ENCODE results near the gene RNF40.

The RNF40 gene

DNA sequence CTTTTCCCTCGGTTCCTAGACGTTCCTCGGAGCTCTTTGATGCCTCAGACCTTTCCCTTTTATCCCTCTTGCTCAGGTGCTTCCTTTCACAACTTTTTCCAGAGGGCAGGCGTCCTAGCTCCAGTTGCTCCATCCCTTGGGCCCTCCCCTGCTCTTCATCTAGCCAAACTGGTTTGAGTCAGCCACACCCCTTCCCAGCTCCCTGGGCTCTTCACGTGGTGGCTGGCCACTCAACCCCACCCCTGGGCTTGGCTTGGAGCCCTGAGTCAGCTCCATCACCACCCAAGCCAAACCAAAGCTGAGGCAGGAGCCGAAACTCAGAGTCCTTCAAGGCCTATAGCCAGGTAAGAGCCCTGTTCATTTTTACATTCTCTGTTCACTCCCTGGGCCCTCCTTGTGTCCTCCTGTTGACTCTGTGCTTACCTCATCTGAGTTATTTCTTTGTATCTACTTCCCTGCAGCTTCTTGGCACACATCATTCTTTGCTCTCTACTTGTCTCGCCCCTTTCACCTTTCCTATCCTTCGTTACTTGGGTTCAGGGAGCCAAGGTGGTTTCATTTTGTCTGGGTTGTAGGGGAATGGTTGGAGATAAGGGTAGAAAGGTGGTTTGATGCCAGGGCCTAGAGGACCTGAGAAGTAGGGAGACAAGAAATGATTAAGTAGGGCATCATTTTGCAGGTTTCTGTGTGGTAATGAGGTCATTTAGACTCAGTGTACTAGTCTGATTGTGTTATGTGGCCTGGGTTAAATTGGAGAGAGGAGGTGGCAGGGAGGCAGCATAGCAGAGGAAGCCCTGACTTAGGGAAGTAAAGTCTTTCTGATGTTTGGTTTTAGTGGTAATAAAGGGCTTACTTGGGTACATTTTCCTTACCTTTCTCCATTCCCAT, 21.5 kb upstream of the RNF40 start:
- no peak for DNase-seq (ENCODE audit: low read depth)

DNA sequence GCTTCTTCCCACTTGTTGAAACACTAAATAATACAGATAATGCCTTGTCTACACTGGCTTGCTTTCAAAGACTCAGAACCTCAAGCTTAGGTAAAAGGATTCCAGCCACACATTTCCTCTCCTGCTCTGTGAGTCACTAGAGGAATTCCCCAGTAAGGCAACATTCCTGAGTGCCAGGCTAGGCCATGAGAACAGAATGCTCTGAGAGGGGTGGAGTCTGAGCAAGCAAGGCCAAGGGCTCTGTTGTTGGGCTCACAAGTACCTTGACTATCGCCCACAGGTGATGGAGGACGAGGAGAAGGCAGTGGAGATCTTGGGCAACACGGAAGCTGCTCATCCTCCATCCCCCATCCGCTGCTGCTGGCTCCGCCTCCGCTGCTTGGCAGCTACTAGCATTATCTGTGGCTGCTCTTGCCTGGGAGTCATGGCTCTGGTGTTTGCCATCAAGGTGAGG, 20.6 kb upstream of the RNF40 start:
- DNase-seq (ENCODE audit: low read depth) = no peak

DNA sequence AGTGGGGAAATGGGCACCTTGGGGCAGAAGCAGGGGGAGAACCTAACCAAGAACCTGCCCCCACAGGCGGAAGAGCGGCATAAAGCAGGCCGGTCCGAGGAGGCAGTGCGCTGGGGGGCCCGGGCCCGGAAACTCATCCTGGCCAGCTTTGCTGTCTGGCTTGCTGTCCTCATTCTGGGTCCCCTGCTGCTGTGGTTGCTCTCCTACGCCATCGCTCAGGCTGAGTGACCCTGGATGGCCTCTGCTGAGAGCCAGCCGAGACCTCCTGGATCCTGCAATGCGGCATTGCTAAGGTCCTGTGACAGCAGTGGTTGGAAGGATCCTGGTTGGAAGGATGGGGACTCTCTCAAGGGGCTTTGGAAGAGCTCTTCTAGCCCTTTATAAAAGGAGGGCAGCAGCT, 18.4 kb upstream of the RNF40 start:
- DNase-seq (ENCODE audit: low read depth) = no peak

DNA sequence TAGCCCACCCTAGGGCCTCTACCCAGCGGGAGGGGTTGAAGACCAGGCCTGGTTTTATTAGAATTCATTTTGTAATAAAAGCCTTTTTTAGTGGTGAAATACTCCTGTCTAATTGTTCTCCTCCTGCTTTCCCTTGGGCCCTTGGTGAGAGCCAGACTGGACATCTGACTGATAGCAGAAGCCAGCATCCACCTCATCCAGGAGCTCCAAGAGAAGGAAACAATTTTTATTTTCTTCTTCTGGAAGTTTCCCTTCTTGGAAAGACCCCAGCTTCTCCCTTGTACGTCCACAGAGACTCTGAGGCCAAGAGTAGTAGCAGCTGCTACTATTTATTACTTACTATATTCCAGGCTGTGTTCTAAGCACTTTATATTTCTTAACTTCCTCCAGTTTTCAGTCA, 17.9 kb upstream of the RNF40 start:
- DNase-seq (ENCODE audit: low read depth) = no peak

DNA sequence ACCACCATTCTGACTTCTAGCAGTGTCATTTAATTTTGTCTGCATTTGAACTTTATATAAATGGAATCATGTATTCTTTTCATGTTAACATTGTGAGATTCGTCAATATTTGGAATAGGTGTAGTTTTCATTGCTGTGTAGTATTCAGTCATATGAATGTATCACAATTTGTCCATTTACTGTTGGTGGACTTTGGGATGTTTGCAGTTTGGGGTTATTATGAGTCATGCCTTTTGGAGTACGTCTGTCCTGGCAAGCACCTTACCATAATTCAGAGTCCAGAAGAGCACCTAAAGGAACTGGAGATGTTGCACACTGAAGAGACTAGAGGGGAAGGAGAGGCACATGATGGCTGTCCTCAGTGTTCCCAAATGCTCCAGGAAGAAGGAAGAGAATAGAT, 17.0 kb upstream of the RNF40 start:
- DNase-seq (ENCODE audit: low read depth) = no peak

DNA sequence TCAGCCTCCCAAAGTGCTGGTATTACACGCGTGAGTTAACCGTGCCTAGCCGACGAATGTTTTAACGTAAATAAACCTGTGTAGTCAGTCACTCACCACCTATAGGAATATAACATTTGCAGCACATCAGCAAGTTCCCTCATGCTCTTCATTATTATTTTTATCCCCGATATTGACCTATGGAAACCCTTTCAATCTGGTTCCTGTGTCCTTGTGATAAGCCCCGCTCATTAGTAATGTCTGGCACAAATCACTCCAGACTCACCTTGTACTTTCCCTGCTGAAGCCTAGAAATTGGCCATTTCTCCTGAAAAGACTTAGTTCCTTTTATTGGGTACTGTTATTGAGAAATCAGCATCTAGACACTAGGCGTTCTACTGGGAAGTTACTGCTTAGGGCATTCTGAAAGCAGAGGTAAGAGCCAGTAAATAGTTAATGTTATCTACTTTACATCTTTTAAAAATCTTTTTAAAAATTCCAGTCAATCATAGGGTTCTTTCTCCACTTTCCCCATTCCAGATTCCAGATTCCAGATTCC, 15.4 kb upstream of the RNF40 start:
- DNase-seq (ENCODE audit: low read depth) = no peak

DNA sequence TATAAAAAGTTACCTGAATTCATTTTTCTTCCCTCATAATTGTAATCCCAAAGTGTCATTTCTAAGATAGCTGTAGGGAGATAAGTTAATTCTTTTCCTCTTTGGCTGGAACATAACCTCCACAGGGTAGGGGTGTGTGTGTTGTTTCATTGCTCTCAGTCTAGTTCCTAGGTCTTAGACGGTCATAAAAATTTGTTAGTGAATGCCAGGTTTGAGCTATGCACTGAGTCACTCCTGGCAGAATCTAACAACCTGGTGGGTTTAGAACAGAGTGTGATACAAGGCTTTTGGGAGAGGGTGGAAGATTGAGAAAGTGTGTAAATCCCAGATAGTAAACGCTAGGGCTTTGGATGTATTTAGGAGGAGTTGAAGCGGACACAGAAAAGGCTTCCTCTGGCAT, 14.8 kb upstream of the RNF40 start:
- DNase-seq (ENCODE audit: low read depth) = no peak

DNA sequence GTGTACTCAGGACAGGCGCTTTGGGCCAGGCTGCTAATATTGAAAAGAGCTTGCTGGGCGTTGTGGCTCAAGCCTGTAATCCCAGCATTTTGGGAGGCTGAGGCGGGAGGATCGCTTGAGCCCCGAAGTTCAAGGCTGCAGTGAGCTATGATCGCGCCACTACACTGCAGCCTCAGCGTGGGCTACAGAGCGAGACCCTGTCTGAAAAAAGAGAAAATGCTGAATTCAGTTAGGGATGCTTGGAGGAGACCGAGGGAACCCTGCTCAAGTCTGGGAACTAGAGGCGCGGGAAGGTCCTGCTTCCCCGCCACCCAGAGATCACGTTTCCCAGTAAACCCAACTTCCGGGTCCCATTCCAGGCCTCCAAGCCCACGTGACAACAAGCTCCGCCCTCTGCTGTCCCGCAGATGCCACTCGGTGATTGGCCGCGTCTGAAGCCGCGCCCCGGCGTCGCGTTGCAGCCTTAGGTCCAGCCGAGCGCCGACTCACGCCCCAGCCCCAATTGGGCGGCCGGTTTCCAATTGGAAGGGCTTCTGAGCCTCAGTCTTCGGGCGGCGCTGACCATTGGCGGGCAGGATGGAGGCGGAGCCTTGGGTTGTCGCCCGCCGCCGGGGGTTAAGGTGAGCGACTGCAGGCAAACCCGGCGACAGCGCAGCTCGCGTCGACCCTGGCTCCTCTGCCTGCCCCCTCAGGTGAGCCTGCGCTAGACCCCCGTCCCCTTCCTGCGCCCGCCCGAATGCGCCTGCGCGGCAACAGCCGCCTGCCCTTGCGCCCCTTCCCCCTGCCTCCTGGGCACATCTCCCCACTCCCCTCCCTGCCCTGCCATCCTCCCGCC, 14.1 kb upstream of the RNF40 start, which contains the start of gene PHKG2:
Gene PHKG2 (plus strand): TSS at position 627 of the 835 bp plus-strand sequence. CDS start 396 bp downstream, outside the sequence.
- peak; percentile 96 for DNase-seq (ENCODE audit: low read depth)

DNA sequence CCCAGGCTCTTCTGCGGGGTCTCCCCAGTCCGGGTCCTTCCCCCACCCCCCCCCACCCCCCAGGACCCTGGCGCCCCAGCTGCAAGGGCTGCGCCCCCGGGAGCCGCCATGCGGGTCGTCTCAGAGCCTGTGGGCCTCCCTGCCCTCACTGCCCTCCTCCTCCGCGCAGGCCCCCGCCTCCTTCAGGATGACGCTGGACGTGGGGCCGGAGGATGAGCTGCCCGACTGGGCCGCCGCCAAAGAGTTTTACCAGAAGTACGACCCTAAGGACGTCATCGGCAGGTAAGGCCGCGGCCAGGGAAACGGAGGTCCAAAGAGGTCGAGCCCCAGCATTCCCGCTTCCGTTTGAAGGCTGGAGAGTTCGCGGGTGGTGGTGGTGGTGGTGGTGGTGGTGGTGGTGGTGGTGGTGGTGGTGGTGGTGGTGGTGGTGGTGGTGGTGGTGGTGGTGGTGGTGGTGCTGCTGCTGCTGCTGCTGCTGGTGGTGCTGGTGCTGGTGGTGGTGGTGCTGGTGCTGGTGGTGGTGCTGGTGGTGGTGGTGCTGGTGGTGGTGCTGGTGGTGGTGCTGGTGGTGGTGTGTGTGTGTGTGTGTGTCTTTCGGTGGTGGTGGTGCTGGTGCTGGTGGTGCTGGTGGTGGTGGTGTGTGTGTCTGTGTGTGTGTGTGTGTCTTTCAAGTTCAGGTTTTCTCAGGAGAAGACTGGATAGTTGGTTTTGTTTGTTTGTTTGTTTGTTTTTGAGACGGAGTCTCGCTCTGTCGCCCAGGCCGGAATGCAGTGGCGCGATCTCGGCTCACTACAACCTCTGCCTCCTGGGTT, 13.3 kb upstream of the RNF40 start:
- DNase-seq (ENCODE audit: low read depth) = no peak

DNA sequence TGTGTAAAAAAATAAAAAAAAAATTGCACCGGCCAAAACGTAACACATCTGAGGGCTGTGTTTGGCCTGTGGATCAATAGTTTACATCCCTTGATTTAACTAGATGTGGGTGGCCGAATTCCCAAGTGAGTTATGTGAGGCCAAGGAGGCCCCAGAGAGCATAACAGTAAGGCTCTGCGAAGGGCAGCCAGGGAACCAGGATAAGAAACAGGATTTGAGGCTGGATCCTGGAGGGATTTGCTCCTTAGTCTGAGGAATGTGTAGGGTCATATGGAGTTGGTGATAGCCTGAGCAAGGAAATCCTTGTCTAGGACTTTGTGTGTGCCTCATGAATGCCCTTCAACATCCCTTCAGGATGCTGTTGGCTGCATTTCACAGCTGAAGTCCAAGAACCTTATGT, 11.9 kb upstream of the RNF40 start:
- no peak for DNase-seq (ENCODE audit: low read depth)

DNA sequence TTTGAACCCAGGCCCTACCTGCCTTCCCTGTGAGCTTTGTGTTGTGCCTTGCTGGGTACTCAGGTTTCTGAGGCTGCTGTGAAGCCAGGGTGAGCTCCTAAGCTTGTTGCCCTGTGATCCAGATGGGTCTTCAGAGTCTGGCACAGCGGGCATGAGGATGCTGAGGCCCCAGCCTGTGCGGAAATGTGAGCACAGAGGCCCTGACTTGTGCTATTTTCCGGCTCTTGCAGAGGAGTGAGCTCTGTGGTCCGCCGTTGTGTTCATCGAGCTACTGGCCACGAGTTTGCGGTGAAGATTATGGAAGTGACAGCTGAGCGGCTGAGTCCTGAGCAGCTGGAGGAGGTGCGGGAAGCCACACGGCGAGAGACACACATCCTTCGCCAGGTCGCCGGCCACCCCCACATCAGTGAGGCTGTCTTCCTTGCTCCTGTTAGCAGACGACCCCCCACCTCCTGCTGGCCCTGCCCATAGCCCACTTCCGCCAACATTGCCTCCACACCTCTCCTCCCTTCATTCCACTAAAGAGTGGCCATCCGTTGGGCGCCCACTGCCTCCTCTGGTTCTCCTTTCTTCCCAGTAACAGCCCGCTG, 11.2 kb upstream of the RNF40 start:
- DNase-seq (ENCODE audit: low read depth) = no peak

DNA sequence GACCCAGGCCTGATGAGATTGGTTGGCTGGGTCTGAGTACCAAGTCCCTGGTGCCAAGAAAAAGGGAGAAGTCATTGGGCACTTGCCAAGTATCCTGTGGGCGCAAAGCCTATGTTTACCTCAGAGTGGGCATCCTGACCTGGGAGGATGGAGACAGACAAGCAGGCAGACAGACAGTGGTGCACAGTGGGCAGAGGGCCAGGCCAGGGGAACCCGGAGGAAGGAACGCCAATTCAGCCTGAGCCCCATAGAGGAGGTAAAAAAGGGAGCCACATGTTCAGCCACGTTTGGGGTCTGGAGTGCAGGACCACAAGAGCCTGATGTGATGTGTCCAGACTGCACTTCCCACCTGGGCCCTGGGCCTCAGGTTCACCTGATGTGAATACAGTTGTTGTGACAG, 8.5 kb upstream of the RNF40 start:
- no peak for DNase-seq (ENCODE audit: low read depth)

DNA sequence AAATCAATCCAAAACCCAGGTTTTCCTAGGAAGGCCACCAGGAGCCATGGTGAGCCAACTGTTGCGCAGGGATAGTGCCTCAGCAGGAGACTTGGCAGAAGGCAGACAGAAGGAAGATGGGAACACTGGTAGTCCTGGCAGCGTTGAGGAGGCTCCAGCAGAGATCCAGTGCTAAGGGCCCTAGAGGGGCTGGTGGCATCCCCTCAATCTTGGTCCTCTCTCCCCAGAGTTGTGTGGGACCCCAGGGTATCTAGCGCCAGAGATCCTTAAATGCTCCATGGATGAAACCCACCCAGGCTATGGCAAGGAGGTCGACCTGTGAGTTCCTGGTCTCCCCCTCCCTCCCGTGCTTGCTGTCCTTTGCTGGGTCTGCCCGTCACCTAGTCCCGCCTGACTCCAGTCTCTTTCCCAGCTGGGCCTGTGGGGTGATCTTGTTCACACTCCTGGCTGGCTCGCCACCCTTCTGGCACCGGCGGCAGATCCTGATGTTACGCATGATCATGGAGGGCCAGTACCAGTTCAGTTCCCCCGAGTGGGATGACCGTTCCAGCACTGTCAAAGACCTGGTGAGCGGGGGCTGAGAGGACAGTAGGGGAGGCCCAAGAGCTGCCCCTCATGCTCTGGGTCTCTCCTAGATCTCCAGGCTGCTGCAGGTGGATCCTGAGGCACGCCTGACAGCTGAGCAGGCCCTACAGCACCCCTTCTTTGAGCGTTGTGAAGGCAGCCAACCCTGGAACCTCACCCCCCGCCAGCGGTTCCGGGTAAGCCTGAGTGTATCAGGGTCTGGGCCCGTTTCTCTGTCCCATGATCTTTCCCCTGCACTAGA, 6.0 kb upstream of the RNF40 start:
- no peak for DNase-seq (ENCODE audit: low read depth)

DNA sequence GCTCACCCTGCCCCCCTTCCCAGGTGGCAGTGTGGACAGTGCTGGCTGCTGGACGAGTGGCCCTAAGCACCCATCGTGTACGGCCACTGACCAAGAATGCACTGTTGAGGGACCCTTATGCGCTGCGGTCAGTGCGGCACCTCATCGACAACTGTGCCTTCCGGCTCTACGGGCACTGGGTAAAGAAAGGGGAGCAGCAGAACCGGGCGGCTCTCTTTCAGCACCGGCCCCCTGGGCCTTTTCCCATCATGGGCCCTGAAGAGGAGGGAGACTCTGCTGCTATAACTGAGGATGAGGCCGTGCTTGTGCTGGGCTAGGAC, 5.4 kb upstream of the RNF40 start:
- no peak for DNase-seq (ENCODE audit: low read depth)

DNA sequence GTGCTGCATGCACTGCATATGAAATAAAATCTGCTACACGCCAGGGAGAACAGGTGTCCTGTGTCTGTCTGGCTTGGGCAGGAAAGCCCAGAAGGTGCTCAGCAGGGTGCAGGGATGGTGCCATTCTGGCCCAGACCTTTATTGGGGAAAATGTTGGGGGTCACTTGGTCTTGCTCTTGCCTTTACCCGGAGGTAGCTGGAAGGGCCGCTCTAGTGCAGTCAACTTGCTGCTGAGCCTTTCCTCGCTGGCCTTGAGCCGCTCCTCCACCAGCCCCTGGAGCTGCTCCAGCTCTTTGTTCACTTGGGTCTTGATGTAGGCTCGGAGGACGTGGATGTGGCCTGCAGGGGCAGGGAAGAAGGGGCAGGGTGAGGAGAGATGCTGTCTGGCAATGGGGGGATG, 4.8 kb upstream of the RNF40 start:
- DNase-seq (ENCODE audit: low read depth) = no peak

DNA sequence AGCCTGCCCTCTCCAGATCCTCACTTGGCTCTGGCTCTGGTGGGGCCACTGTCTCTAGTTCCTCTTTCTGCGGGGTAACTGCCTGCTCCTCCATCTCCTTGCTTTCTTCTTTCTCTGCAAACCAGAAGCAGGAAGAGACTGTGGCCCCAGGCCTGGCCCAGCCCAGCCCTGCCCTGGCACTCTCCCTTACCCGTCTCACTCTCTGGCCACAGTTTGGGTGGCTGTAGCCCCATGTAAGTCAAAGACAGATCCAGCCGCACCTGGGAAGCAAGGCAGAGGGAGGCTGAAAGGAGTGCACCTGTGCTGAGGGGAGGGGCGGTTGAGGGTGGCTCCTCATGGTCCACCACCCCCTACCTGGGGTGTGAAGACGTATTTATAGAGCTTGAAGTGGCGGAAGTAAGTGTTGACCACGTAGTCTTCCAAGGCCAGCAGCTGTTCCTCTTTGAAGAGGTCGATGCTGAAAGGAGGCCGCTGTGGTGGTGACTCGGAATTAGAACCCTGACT, 3.1 kb upstream of the RNF40 start:
- DNase-seq (ENCODE audit: low read depth) = no peak

DNA sequence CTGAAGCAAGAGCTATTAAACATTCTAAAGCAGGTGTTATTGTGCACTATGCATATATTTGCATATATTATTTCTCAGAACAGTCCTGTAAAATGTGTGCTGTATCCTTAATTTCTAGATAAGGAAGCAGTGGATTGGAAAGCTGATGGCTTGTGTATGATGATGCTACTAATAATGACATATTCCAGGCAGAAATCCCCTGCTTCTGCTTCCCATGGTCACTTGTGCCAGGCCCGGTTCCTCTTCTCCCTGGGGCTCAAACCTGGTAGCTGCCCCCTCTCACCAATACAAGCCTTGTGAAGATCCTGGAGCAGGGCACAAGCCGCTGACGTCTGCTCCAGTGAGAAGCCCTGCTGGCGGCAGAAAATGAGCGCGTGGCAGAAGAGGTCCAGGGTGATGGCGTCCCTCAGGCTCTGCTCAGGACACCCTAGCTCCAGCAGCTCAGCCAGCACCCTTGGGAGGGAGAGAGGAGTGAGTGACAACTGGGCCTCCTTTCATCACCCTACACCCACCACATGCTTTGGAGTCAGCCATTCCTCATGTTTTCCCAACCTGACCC, 2.0 kb upstream of the RNF40 start:
- no peak for DNase-seq (ENCODE audit: low read depth)

DNA sequence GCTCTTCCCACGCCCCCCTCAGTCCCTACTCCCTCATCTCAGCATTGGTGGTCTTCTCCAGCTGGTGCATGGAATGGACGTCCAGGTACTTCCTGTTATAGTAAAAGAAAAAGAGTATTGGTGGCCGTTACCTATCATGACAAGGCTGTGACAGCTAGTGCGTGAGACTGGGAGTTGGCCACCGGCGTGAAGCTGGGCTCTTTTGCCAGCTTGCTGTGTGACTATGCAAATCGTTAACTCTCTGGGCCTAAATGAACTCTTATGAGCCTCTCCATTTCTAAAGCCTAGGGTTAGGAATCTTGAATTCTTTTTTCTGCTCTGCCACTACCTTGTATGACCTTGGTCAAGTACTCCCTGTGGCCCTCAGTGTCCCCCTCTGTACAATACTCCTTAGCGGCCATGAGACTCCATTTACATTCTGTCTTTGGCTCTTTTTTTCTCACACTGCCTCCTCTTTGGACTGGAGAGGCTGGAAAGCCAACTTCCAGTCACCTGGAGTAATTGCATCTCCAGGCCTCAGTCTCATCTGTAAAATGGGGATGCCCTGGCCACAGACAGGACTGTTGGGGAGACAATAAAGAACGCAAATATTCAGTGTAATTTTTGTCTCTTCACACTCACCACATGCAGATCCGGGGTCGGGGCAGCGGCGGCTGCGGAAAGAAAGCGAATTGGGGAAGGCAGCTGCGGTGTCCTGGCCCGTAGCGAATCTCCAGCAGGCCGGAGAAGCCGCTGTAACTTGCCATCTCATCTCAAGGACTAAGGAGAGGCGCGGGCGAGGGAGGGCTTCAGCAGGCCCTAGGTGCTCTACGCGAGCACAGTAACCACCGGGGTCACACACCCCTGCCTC, 1.3 kb upstream of the RNF40 start:
- DNase-seq (ENCODE audit: low read depth) = no peak

DNA sequence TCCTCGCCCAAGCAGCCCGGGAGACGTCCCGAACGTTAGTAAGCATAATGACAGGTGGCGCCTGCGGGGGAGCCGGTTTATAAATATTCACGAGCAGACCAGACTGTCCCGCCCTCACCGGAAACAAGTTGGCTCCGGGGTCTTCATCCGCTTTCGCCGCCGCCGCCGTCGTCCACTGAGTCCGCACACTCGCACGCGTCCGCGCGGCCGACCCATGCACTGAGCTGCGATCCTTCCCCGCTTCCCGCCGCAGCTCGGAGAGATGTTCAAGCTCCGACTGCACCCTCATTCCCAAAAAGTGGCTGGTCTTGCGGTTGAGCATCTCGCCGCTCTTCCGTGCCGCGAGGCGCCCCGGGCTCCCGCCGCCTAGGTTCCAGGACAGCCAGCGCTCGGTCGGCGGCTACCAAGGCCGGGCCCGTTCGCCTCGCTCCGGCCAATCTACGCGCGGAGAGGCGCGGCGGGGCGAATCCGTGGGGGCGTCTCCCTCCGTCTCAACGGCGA, 645 bp upstream of the RNF40 start:
- peak; percentile 32 for DNase-seq (ENCODE audit: low read depth)

Measured in activated T-cell treated with anti-CD3 and anti-CD28 coated beads for 24 hours (primary cell).